RWPE2 (cell line): ENCODE data around the gene KLHL30.

ENCODE experiments used
- ATAC-seq: fragments of 200-7000 bp; cut with Tn5 transposase; 3 replicates; pipeline ENCODE4 v1.9.1; 2021; ENCODE audit warnings: low read depth
- DNase-seq: peaks from one replicate; pipeline ENCODE4 v3.0.0-alpha.2; 2020; ENCODE audit warnings: low spot score
- H3K27ac ChIP-seq: fragments of 450-650 bp; 2 replicates; pipeline ENCODE4 v1.5.1; 2017; ENCODE audit warnings: mild to moderate bottlenecking; ENCODE audit not compliant: poor library complexity, severe bottlenecking
- H3K27me3 ChIP-seq: fragments of 250-450 bp; sonication (Bioruptor Pico); 2 replicates; pipeline ENCODE4 v1.5.1; 2021; ENCODE audit warnings: mild to moderate bottlenecking, moderate library complexity; ENCODE audit not compliant: insufficient read depth, poor library complexity, severe bottlenecking
- H3K36me3 ChIP-seq: fragments of 250-450 bp; sonication (Bioruptor Pico); 2 replicates; pipeline ENCODE4 v1.5.1; 2020; ENCODE audit warnings: low read depth, mild to moderate bottlenecking, moderate library complexity
- H3K4me1 ChIP-seq: fragments of 250-450 bp; sonication (Bioruptor Pico); 2 replicates; pipeline ENCODE4 v1.5.1; 2021; ENCODE audit warnings: mild to moderate bottlenecking, moderate library complexity; ENCODE audit not compliant: insufficient read depth, poor library complexity, severe bottlenecking
- H3K4me3 ChIP-seq: fragments of 250-450 bp; sonication (Bioruptor Pico); 2 replicates; pipeline ENCODE4 v1.5.1; 2021; ENCODE audit warnings: mild to moderate bottlenecking, moderate library complexity; ENCODE audit not compliant: severe bottlenecking
- H3K9me3 ChIP-seq: fragments of 250-450 bp; sonication (Bioruptor Pico); 2 replicates; pipeline ENCODE4 v1.5.1; 2021; ENCODE audit warnings: mild to moderate bottlenecking, moderate library complexity; ENCODE audit not compliant: severe bottlenecking
- CTCF ChIP-seq: fragments of 450-650 bp; IDR thresholded peaks from one replicate; pipeline ENCODE4 v1.5.1; 2017; ENCODE audit warnings: mild to moderate bottlenecking, moderate library complexity; ENCODE audit not compliant: poor library complexity, severe bottlenecking

The KLHL30 gene

GRCh38 chr2:238162846-238163441, 24.5 kb downstream of the KLHL30 start:
- DNase-seq (peak; percentile 61), ATAC-seq (0 out of 3 replicates have a peak, but pooled peaks have one; percentile 2)
- peaks cover 3% of the 10 kb centered on the region for H3K4me1 ChIP-seq
- TF ChIP-seq CTCF = no peak
- no peaks in the 10 kb centered on the region for H3K9me3 ChIP-seq
- no peak overlapping the region for H3K4me3 ChIP-seq
- peaks cover 12% of the 10 kb centered on the region for H3K27me3 ChIP-seq
- no peak overlapping the region for H3K27ac ChIP-seq
- peaks cover 4% of the 10 kb centered on the region; the same call in 1 of the 2 replicates for H3K36me3 ChIP-seq

- H3K4me1 ChIP-seq = peaks cover 7% of the 10 kb centered on the region
- H3K27me3 ChIP-seq = peaks cover 12% of the 10 kb centered on the region
- DNase-seq = peak; percentile 57
- H3K36me3 ChIP-seq = peaks cover 10% of the 10 kb centered on the region
- peak overlapping the region; percentile 9 for H3K4me3 ChIP-seq
- TF ChIP-seq CTCF = no peak
- peak; percentile 17; the same call in 2 of the 3 replicates for ATAC-seq
- H3K27ac ChIP-seq = no peak overlapping the region
- no peaks in the 10 kb centered on the region for H3K9me3 ChIP-seq
These were observed 25.2 kb downstream of the KLHL30 start for GRCh38 chr2:238163481-238164198.

- Histone ChIP-seq H3K36me3 (peaks cover 17% of the 10 kb centered on the region), H3K9me3 (no peaks in the 10 kb centered on the region), H3K4me1 (peaks cover 16% of the 10 kb centered on the region), H3K27me3 (peaks cover 12% of the 10 kb centered on the region), H3K27ac (no peak overlapping the region), H3K4me3 (no peak overlapping the region)
- DNase-seq (peak; percentile 28), ATAC-seq (no peak)
- TF ChIP-seq CTCF = no peak
These were observed 26.4 kb downstream of the KLHL30 start for GRCh38 chr2:238164906-238165287.

GRCh38 chr2:238165288-238165921, 26.9 kb downstream of the KLHL30 start:
- ATAC-seq (no peak), DNase-seq (no peak)
- Histone ChIP-seq H3K27ac (no peak overlapping the region), H3K9me3 (no peaks in the 10 kb centered on the region), H3K36me3 (peaks cover 21% of the 10 kb centered on the region), H3K4me1 (peaks cover 21% of the 10 kb centered on the region), H3K27me3 (peaks cover 12% of the 10 kb centered on the region), H3K4me3 (no peak overlapping the region)
- TF ChIP-seq CTCF = no peak
